ENCODE data around the gene BEST3. TPM values are rescaled to one million over a fixed set of nuclear protein-coding genes. Genes with fewer than 3 reads are reported as not detected.

The BEST3 gene
- total RNA-seq: 10.6 TPM

GRCh38 chr12:69698769-69699540 lies at the start of gene BEST3:
BEST3 (minus strand) TSS chr12:69699303; CDS start chr12:69697798, 1,505 bp downstream.

GRCh38 chr12:69738351-69739286 lies 39.5 kb upstream of the BEST3 start, which contains the start of gene RAB3IP:
RAB3IP (plus strand) TSS chr12:69738860; CDS start chr12:69755409, 16,549 bp downstream.

GRCh38 chr12:69610729-69611128 lies 88.4 kb downstream of the BEST3 start, which contains the start of gene LRRC10:
LRRC10 (minus strand) TSS chr12:69610907; CDS start chr12:69610838, 69 bp downstream.

Other genes with a start within 250 kb of the BEST3 start
- 129 TPM for gene FRS2, start 228.9 kb downstream of the BEST3 start, total RNA-seq
- gene CCT2, start 113.8 kb downstream of the BEST3 start, total RNA-seq: 230 TPM
- gene LRRC10, start 88.4 kb downstream of the BEST3 start, total RNA-seq: not detected
- 71.6 TPM for gene RAB3IP, start 39.6 kb upstream of the BEST3 start, total RNA-seq
- gene MYRFL, start 125.9 kb upstream of the BEST3 start, total RNA-seq: 1.0 TPM